Lower lobe of right lung (tissue), 2 donors: ENCODE measurements around the gene NTSR1. TPM values are rescaled to one million over a fixed set of nuclear protein-coding genes. Genes with fewer than 3 reads are reported as not detected.

Source experiments
- ATAC-seq, 2 donors: fragments of 200-7000 bp; cut with Tn5 transposase; one replicate each; pipeline ENCODE4 v1.9.1; 2020 to 2022; ENCODE audit warnings: mild to moderate bottlenecking in 2 of 2, moderate library complexity in 2 of 2
- DNase-seq: peaks from one replicate; pipeline ENCODE4 v3.0.0-alpha.2; 2020
- H3K27ac ChIP-seq: fragments of 200-600 bp; one replicate; pipeline ENCODE4 v1.8.0; 2022
- H3K27me3 ChIP-seq: fragments of 200-600 bp; one replicate; pipeline ENCODE4 v1.8.0; 2022; ENCODE audit warnings: low read depth
- H3K36me3 ChIP-seq: fragments of 200-600 bp; one replicate; pipeline ENCODE4 v1.8.0; 2022; ENCODE audit warnings: mild to moderate bottlenecking
- H3K4me1 ChIP-seq: fragments of 200-600 bp; one replicate; pipeline ENCODE4 v1.8.0; 2022
- H3K4me3 ChIP-seq: fragments of 200-600 bp; one replicate; pipeline ENCODE4 v1.8.0; 2022; ENCODE audit warnings: mild to moderate bottlenecking
- H3K9me3 ChIP-seq: fragments of 200-600 bp; one replicate; pipeline ENCODE4 v1.8.0; 2022
- CTCF ChIP-seq: fragments of 200-600 bp; IDR thresholded peaks from one replicate; pipeline ENCODE4 v1.8.0; 2022; ENCODE audit warnings: antibody characterized with exemption, mild to moderate bottlenecking
- intact Hi-C: fragments of 100-400 bp; cut with DNase I; formaldehyde crosslinking; loops from one replicate; pipeline ENCODE4 v1.11.0; 2022
- total RNA-seq: library from RNA; stranded (reverse); fragmentation: NEBNext Ultra II Directional; extraction: Animal tissue kit (Norgen Biotek cat#: 25700); gene quantifications from one replicate; pipeline ENCODE4 v1.2.1, GENCODE V29; 2021
- donor health status: DM: no; HTN: yes; CAD: no; lungs with severe emphysema.

Gene NTSR1
- total RNA-seq, 1 donor from 2014 or later = not detected

DNA sequence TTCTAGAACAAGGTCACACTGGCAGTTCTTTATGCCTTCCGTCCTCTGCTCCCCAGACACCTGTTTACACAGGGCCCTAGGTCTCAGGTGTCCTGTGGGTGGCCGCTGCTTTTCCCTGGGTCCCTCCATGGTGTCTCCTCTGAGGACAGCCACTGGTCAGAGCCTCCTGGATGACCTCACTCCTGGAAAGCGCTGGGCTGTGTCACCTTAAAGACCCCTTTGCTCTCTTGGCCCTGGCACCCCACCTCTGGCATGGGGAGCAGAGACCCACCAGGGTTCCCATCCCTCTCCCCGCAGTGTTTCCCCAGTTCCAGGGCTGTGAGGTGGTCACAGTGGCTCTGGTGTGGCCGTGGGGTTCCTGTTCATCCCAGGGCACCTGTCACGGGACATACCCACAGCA, 33.9 kb downstream of the NTSR1 start:
- TF ChIP-seq CTCF = no peak
- Histone ChIP-seq H3K9me3 (no peaks in the 10 kb centered on the region), H3K27ac (no peak overlapping the region), H3K27me3 (peaks cover 46% of the 10 kb centered on the region), H3K36me3 (no peaks in the 10 kb centered on the region), H3K4me3 (no peak overlapping the region), H3K4me1 (peaks cover 21% of the 10 kb centered on the region)
- intact Hi-C loops = no loop called here
- DNase-seq = peak; percentile 20
- no peak for ATAC-seq

DNA sequence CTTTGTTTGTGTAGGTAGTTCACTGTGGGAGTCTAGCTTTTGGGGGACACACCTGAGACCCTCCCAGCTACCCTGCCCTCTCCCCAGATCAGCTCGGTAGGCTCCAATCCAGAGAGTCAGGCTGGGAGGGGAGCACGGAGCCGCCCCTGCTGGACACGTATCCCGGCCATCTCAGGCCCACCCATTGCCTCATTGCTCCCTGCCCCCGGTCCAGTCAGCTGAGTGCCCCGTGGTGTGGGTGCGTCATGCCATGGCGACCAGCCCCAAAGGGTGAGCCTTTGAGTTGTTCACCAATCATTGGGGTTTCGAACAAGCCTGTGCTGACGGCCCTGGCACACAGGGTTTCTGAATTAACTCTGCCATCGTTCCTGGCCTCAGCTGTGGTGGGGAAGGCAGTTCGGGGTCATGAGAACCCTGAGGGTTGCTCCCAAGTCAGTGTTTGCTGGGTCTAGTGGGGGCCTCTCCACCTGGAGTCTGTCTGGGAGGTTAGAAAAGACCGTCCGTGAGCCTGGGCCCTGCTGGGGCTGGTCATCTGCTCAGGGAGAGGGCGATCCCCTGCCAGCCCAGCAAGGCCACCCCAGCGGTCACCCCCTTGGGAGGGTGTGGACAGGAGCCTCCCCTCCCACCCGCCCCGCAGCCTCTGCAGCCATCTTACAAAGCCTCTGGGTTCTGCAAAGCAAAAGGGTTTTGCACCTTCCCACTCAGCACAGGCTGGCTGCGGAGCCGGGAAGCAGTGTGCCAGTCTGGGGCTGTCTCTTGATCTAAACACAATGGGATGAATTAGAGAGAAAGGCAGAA, 34.5 kb downstream of the NTSR1 start:
- H3K27ac ChIP-seq = no peak overlapping the region
- intact Hi-C loops = no loop called here
- H3K4me3 ChIP-seq = no peak overlapping the region
- no peaks in the 10 kb centered on the region for H3K36me3 ChIP-seq
- TF ChIP-seq CTCF = no peak
- ATAC-seq (no peak), DNase-seq (peak; percentile 34)
- peaks cover 21% of the 10 kb centered on the region for H3K4me1 ChIP-seq
- H3K9me3 ChIP-seq = no peaks in the 10 kb centered on the region
- peaks cover 46% of the 10 kb centered on the region for H3K27me3 ChIP-seq

- Histone ChIP-seq H3K27ac (no peak overlapping the region), H3K4me1 (peaks cover 21% of the 10 kb centered on the region), H3K36me3 (no peaks in the 10 kb centered on the region), H3K27me3 (peaks cover 46% of the 10 kb centered on the region), H3K9me3 (no peaks in the 10 kb centered on the region), H3K4me3 (no peak overlapping the region)
- ATAC-seq (no peak), DNase-seq (peak; percentile 30)
- no peak for TF ChIP-seq CTCF
- intact Hi-C loops = no loop called here
These were observed 35.2 kb downstream of the NTSR1 start for GRCh38 chr20:62743777-62744317.

- no peak overlapping the region for H3K27ac ChIP-seq
- H3K27me3 ChIP-seq = peaks cover 46% of the 10 kb centered on the region
- no peak for ATAC-seq
- TF ChIP-seq CTCF = no peak
- intact Hi-C loops = no loop called here
- no peak overlapping the region for H3K4me3 ChIP-seq
- no peaks in the 10 kb centered on the region for H3K36me3 ChIP-seq
- H3K4me1 ChIP-seq = peaks cover 15% of the 10 kb centered on the region
- no peaks in the 10 kb centered on the region for H3K9me3 ChIP-seq
- DNase-seq = peak; percentile 8
These were observed 36.1 kb downstream of the NTSR1 start for GRCh38 chr20:62744741-62745191.

- intact Hi-C loops = no loop called here
These were observed 36.8 kb downstream of the NTSR1 start for GRCh38 chr20:62745279-62745951.

More at GRCh38 chr20:62745279-62745951, 36.8 kb downstream of the NTSR1 start:
- Histone ChIP-seq H3K36me3 (no peaks in the 10 kb centered on the region), H3K27me3 (peaks cover 45% of the 10 kb centered on the region), H3K4me1 (peaks cover 12% of the 10 kb centered on the region), H3K27ac (no peak overlapping the region), H3K4me3 (no peak overlapping the region), H3K9me3 (no peaks in the 10 kb centered on the region)
- TF ChIP-seq CTCF = no peak
- DNase-seq = peak; percentile 23
- no peak for ATAC-seq
